Adipose tissue (tissue), 3 donors: ENCODE data around the gene NKD2. TPM values are rescaled to one million over a fixed set of nuclear protein-coding genes. Genes with fewer than 3 reads are reported as not detected.
"Not testable (repeated sequence)": the region's sequence is repeated elsewhere in the genome, so short reads cannot be mapped to it uniquely, and the experiment has no call there.

Experiments
- H3K27ac ChIP-seq: one replicate; pipeline ENCODE4 v1.5.1; 2013; ENCODE audit warnings: low read depth, low read length
- WGBS, 3 donors: extraction: QIAGEN DNeasy Blood & Tissue Kit; methylation state at CpG; one replicate each; pipeline ENCODE4 v1.1.7; 2013; 5-methylcytosine and 5-hydroxymethylcytosine counted together
- polyA plus RNA-seq, 3 donors: library from polyadenylated mRNA; stranded (reverse); fragments of 200-250 nt; gene quantifications; one replicate each; pipeline ENCODE4 v1.2.3, GENCODE V29; 2013
- donor health status: healthy with polysubstance abuse.
- donor health status: Bipolar disorder and iron deficiency.
- donor health status: healthy.

The NKD2 gene
- polyA plus RNA-seq, 3 donors = 5.0 to 8.8 (median 5.5) TPM

GRCh38 chr5:1057485-1058082 lies 49.0 kb downstream of the NKD2 start:
- no peak overlapping the region for H3K27ac ChIP-seq
- 85 to 91% (median 89%) methylated on average over 32 to 35 of the region's 36 CpGs for WGBS, 3 donors

GRCh38 chr5:1058083-1058945 lies 49.7 kb downstream of the NKD2 start:
- WGBS, 3 donors = 89 to 93% (median 93%) methylated on average over 36 of the region's 36 CpGs
- H3K27ac ChIP-seq = no peak overlapping the region

GRCh38 chr5:1058988-1059883 lies 50.6 kb downstream of the NKD2 start:
- WGBS, 3 donors = 92 to 94% (median 94%) methylated on average over 30 to 34 of the region's 34 CpGs
- no peak overlapping the region for H3K27ac ChIP-seq

GRCh38 chr5:1059884-1060263 lies 51.3 kb downstream of the NKD2 start:
- WGBS, 3 donors = 86 to 89% (median 89%) methylated on average over 17 of the region's 17 CpGs
- no peak overlapping the region for H3K27ac ChIP-seq

- WGBS, 3 donors = 80 to 88% (median 83%) methylated on average over 24 of the region's 24 CpGs
- no peak overlapping the region for H3K27ac ChIP-seq
Observed at GRCh38 chr5:1060535-1060981, 52.0 kb downstream of the NKD2 start.

- WGBS, 3 donors = 89 to 98% (median 96%) methylated on average over 7 to 11 of the region's 43 CpGs
- H3K27ac ChIP-seq = not testable (repeated sequence)
Observed at GRCh38 chr5:1061292-1061691, 52.7 kb downstream of the NKD2 start.

GRCh38 chr5:1061916-1062315 lies 53.3 kb downstream of the NKD2 start:
- WGBS, 3 donors = 85 to 93% (median 86%) methylated on average over 10 of the region's 10 CpGs
- H3K27ac ChIP-seq = no peak overlapping the region

- 93 to 97% (median 93%) methylated on average over 35 to 36 of the region's 36 CpGs for WGBS, 3 donors
Observed at GRCh38 chr5:1062761-1063568, 54.4 kb downstream of the NKD2 start.

GRCh38 chr5:1063661-1064382 lies 55.2 kb downstream of the NKD2 start:
- no peak overlapping the region for H3K27ac ChIP-seq
- WGBS, 3 donors = 90 to 92% (median 91%) methylated on average over 54 to 56 of the region's 56 CpGs

More at GRCh38 chr5:1062761-1063568, 54.4 kb downstream of the NKD2 start:
- no peak overlapping the region for H3K27ac ChIP-seq

GRCh38 chr5:1064383-1065142 lies 56.0 kb downstream of the NKD2 start:
- H3K27ac ChIP-seq = no peak overlapping the region
- WGBS, 3 donors = 89 to 91% (median 91%) methylated on average over 47 to 49 of the region's 49 CpGs

- WGBS, 3 donors = 89 to 92% (median 92%) methylated on average over 25 to 26 of the region's 26 CpGs
Observed at GRCh38 chr5:1065143-1065750, 56.6 kb downstream of the NKD2 start.

GRCh38 chr5:1065891-1066650 lies 57.5 kb downstream of the NKD2 start:
- WGBS, 3 donors = 89 to 94% (median 91%) methylated on average over 16 of the region's 16 CpGs
- no peak overlapping the region for H3K27ac ChIP-seq

More at GRCh38 chr5:1065143-1065750, 56.6 kb downstream of the NKD2 start:
- H3K27ac ChIP-seq = no peak overlapping the region

GRCh38 chr5:1066676-1067075 lies 58.1 kb downstream of the NKD2 start:
- WGBS, 3 donors = 91 to 96% (median 91%) methylated on average over 12 of the region's 12 CpGs
- no peak overlapping the region for H3K27ac ChIP-seq

- 87 to 88% (median 88%) methylated on average over 45 of the region's 45 CpGs for WGBS, 3 donors
- no peak overlapping the region for H3K27ac ChIP-seq
Observed at GRCh38 chr5:1067141-1068121, 58.8 kb downstream of the NKD2 start.
